GM12892 (cell line): ENCODE results near the gene WNT2.

Source experiments
- POLR2A ChIP-seq: IDR thresholded peaks from 2 replicates; pipeline ENCODE4 v1.6.1; 2011; ENCODE audit warnings: low read depth, low read length, control low read depth
- POLR2AphosphoS5 ChIP-seq: IDR thresholded peaks from 2 replicates; pipeline ENCODE4 v1.6.1; 2011; ENCODE audit warnings: low read depth, low read length, control low read depth
- TAF1 ChIP-seq: IDR thresholded peaks from 2 replicates; pipeline ENCODE4 v1.6.1; 2011; ENCODE audit warnings: low read depth, mild to moderate bottlenecking, control low read depth, low read length, borderline replicate concordance

DNA sequence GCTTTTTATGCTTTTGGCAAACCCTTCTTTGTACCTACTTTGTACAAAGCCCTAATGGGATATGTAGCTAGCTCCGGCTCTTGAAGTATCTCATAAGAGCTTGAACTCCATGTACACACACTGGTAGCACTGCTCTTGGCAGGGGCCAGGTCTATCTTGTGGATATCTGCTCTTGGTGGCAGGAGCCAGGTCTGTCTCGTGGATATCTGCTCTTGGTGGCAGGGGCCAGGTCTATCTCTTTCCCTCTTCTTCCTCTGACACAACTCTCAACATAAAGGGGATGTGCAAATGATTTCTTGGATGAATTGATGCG lies 91.9 kb downstream of the WNT2 start:
- TF ChIP-seq POLR2A (no peak), TAF1 (no peak), POLR2AphosphoS5 (peak; percentile 45; the same call in 1 of the 2 replicates)
